GM12891 (cell line): ENCODE measurements around the gene C19orf44.

ENCODE experiments used
- POLR2A ChIP-seq: IDR thresholded peaks from 2 replicates; pipeline ENCODE4 v1.6.1; 2011; ENCODE audit warnings: low read depth, low read length, control low read depth
- POU2F2 ChIP-seq: IDR thresholded peaks from 2 replicates; pipeline ENCODE4 v1.6.1; 2011; ENCODE audit warnings: low read depth, mild to moderate bottlenecking, control low read depth, low read length, moderate library complexity
- TAF1 ChIP-seq: IDR thresholded peaks from 2 replicates; pipeline ENCODE4 v1.6.1; 2011; ENCODE audit warnings: low read depth, low read length, control low read depth

- no peak for TF ChIP-seq TAF1
- TF ChIP-seq POLR2A, result no peak
- TF ChIP-seq POU2F2, result no peak
Observed at GRCh38 chr19:16532440-16533234, 36.4 kb downstream of the C19orf44 start.
